Measurements from ENCODE around the gene HYLS1.

DNA sequence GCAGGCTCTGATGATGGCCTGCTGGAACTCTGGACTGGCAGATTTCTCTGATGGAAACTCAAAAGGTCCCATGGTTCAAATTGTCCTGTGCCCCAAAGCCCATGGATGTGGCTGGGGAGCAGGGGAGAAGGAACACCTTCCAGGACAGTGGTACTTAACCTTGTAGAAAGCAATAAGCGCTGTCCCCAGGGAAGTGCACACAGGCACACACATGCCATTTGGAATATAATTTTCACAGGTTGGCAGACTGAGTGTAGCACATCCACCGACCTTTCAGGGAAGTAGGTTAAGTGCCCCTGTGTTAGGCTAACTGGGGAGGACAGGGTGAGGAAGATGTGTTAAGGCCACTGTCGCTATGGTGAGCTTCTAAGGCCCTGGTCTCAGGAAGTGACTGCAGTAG, 34.7 kb downstream of the HYLS1 start:
- TF ChIP-seq POLR2AphosphoS5 (IDR thresholded peaks at IDR 0.05; ENCODE audit: low read depth, low read length), result no peak
- TF ChIP-seq POLR2A (IDR thresholded peaks at IDR 0.05; ENCODE audit: low read depth, low read length), result no peak
